ENCODE results near the gene PRMT2. TPM values are rescaled to one million over a fixed set of nuclear protein-coding genes. Genes with fewer than 3 reads are reported as not detected.

PRMT2 gene
- total and polyA plus RNA-seq, 2 donors (not counting 1 experiment from before 2014, with no cell fraction given) = 80.1 to 102 TPM

- H3K4me2 ChIP-seq (replicated peaks; ENCODE audit: low read depth, low read length, poor library complexity, severe bottlenecking) = no peak overlapping the region
- no peak overlapping the region for H2AFZ ChIP-seq (ENCODE audit: insufficient read depth, low read depth, low read length, poor library complexity, severe bottlenecking)
- no peaks in the 10 kb centered on the region for H3K36me3 ChIP-seq (replicated peaks in 1 of 2; ENCODE audit: control extremely low read depth in 1 of 2, control insufficient read depth in 1 of 2, extremely low read depth in 1 of 2, insufficient read depth in 2 of 2, low read length in 1 of 2)
- ChIA-PET POLR2A (no interaction called here), CTCF (interaction anchor here (0.6 kb wide), 1 partner anchor 9 kb away, joined by 4 read pairs; the partner anchor contains the start of gene PRMT2)
- H3K27me3 ChIP-seq (replicated peaks in 1 of 4; ENCODE audit: control extremely low read depth in 1 of 4, control insufficient read depth in 3 of 4, insufficient read depth in 4 of 4, low read length in 3 of 4) = peaks cover 0 to 7% (median 3%) of the 10 kb centered on the region in 4 experiments
- 96% methylated on average over 7 of the region's 7 CpGs for WGBS (ENCODE audit: insufficient coverage)
- no peak for DNase-seq
- H3K27ac ChIP-seq (ENCODE audit: low read length in 2 of 2) = no peak overlapping the region
- Mint-ChIP-seq H3K27me3 (peaks cover 26% of the 10 kb centered on the region), H3K4me1 (peaks cover 11% of the 10 kb centered on the region), H3K27ac (no peak overlapping the region), H3K4me3 (no peak overlapping the region), H3K9me3 (ENCODE audit: insufficient read depth) (peaks cover 6% of the 10 kb centered on the region)
- TF ChIP-seq CTCF (IDR thresholded peaks at IDR 0.05) = no peak
- TF ChIP-seq EZH2 (IDR thresholded peaks at IDR 0.05; ENCODE audit: borderline replicate concordance, insufficient read depth, low read depth, low read length, poor library complexity, severe bottlenecking) = no peak
- H3K9me3 ChIP-seq (ENCODE audit: control extremely low read depth in 1 of 3, control insufficient read depth in 2 of 3, insufficient read depth in 1 of 3, low read length in 2 of 3) = peaks cover 0 to 23% (median 19%) of the 10 kb centered on the region in 3 donors
- H3K4me3 ChIP-seq (ENCODE audit: control extremely low read depth in 1 of 5, extremely low read depth in 1 of 5, insufficient read depth in 1 of 5, low read depth in 2 of 5, low read length in 4 of 5) = no peak overlapping the region
- no peak overlapping the region for H3K9ac ChIP-seq (ENCODE audit: low read length)
- no peaks in the 10 kb centered on the region for H3K79me2 ChIP-seq (ENCODE audit: control insufficient read depth, insufficient read depth, low read length)
- H4K20me1 ChIP-seq (ENCODE audit: control insufficient read depth, insufficient read depth, low read length, poor library complexity, severe bottlenecking) = no peaks in the 10 kb centered on the region
- peaks cover 12 to 16% of the 10 kb centered on the region in 2 donors for H3K4me1 ChIP-seq (ENCODE audit: control insufficient read depth in 2 of 2, insufficient read depth in 2 of 2, low read length in 2 of 2)
- intact Hi-C loops (cut with micrococcal nuclease) = no loop called here
- no peak for ATAC-seq (ENCODE audit: low read depth)
These were observed 8.9 kb upstream of the PRMT2 start for GRCh38 chr21:46626536-46626935.

GRCh38 chr21:46626975-46627501, 8.4 kb upstream of the PRMT2 start:
- Mint-ChIP-seq H3K27ac (no peak overlapping the region), H3K9me3 (ENCODE audit: insufficient read depth) (peaks cover 6% of the 10 kb centered on the region), H3K4me1 (peaks cover 8% of the 10 kb centered on the region), H3K27me3 (peaks cover 27% of the 10 kb centered on the region), H3K4me3 (no peak overlapping the region)
- H2AFZ ChIP-seq (ENCODE audit: insufficient read depth, low read depth, low read length, poor library complexity, severe bottlenecking) = no peak overlapping the region
- H3K9ac ChIP-seq (ENCODE audit: low read length) = no peak overlapping the region
- no peak overlapping the region for H3K4me3 ChIP-seq (ENCODE audit: control extremely low read depth in 1 of 5, extremely low read depth in 1 of 5, insufficient read depth in 1 of 5, low read depth in 2 of 5, low read length in 4 of 5)
- ChIA-PET POLR2A (no interaction called here), CTCF (interaction anchor here (0.7 kb wide), 1 partner anchor 25 kb away, joined by 3 read pairs; no protein-coding TSS in a partner anchor)
- H3K4me1 ChIP-seq (ENCODE audit: control insufficient read depth in 2 of 2, insufficient read depth in 2 of 2, low read length in 2 of 2) = peaks cover 10 to 11% of the 10 kb centered on the region in 2 donors
- ATAC-seq (ENCODE audit: low read depth) (no peak), DNase-seq (no peak)
- H3K27me3 ChIP-seq (replicated peaks in 1 of 4; ENCODE audit: control extremely low read depth in 1 of 4, control insufficient read depth in 3 of 4, insufficient read depth in 4 of 4, low read length in 3 of 4) = peaks cover 0 to 7% (median 3%) of the 10 kb centered on the region in 4 experiments
- WGBS (ENCODE audit: insufficient coverage) = no CpG with 5 or more reads among the region's 6 CpGs
- H4K20me1 ChIP-seq (ENCODE audit: control insufficient read depth, insufficient read depth, low read length, poor library complexity, severe bottlenecking) = no peaks in the 10 kb centered on the region
- intact Hi-C loops (cut with micrococcal nuclease) = no loop called here
- H3K9me3 ChIP-seq (ENCODE audit: control extremely low read depth in 1 of 3, control insufficient read depth in 2 of 3, insufficient read depth in 1 of 3, low read length in 2 of 3) = peaks cover 0 to 23% (median 19%) of the 10 kb centered on the region in 3 donors
- TF ChIP-seq CTCF (IDR thresholded peaks at IDR 0.05) (no peak), EZH2 (IDR thresholded peaks at IDR 0.05; ENCODE audit: borderline replicate concordance, insufficient read depth, low read depth, low read length, poor library complexity, severe bottlenecking) (no peak)
- H3K27ac ChIP-seq (ENCODE audit: low read length in 2 of 2) = no peak overlapping the region
- H3K4me2 ChIP-seq (replicated peaks; ENCODE audit: low read depth, low read length, poor library complexity, severe bottlenecking) = no peak overlapping the region
- H3K36me3 ChIP-seq (replicated peaks in 1 of 2; ENCODE audit: control extremely low read depth in 1 of 2, control insufficient read depth in 1 of 2, extremely low read depth in 1 of 2, insufficient read depth in 2 of 2, low read length in 1 of 2) = no peaks in the 10 kb centered on the region
- H3K79me2 ChIP-seq (ENCODE audit: control insufficient read depth, insufficient read depth, low read length) = no peaks in the 10 kb centered on the region

Data from B cell (primary cell).